H1 (cell line): ENCODE results near the gene DYNLT3.

ENCODE experiments used
- EGR1 ChIP-seq: IDR thresholded peaks from 2 replicates; pipeline ENCODE4 v1.6.1; 2011; ENCODE audit warnings: low read depth, low read length, borderline replicate concordance
- POU5F1 ChIP-seq: IDR thresholded peaks from 2 replicates; pipeline ENCODE4 v1.6.1; 2011; ENCODE audit warnings: low read depth, mild to moderate bottlenecking, low read length, moderate library complexity
- TF ChIP-seq, protein P1 (sequence below), 3 experiments: IDR thresholded peaks; 1 replicate in 2 of 3; 2 replicates in 1 of 3; pipeline versions ENCODE4 v1.5.1 to v1.6.1; 2011; ENCODE audit warnings: low read length in 3 of 3, mild to moderate bottlenecking in 3 of 3, inconsistent platforms in 2 of 3, low read depth in 1 of 3, moderate library complexity in 1 of 3; ENCODE audit not compliant: insufficient read depth in 1 of 3; ENCODE audit errors: control extremely low read depth in 1 of 3

DNA sequence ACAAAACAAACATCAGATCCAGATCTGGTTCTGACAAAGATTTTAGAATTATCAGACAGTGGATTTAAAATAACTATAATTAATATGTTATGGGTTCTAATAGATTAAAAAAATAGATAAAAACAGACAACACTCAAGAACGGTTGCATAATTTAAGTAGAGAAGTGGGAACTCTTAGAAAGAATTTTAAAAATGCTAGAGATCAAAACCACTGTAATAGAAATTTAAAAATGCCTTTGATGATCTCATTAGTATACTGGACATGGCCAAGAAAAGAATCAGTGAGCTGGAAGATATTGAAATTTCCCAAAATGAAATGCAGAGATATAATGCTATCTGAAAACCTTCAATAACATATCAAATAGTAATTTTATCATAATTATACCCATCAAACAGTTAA is 28.3 kb upstream of the DYNLT3 start:
- TF ChIP-seq EGR1, result no peak
- TF ChIP-seq, protein P1, sequence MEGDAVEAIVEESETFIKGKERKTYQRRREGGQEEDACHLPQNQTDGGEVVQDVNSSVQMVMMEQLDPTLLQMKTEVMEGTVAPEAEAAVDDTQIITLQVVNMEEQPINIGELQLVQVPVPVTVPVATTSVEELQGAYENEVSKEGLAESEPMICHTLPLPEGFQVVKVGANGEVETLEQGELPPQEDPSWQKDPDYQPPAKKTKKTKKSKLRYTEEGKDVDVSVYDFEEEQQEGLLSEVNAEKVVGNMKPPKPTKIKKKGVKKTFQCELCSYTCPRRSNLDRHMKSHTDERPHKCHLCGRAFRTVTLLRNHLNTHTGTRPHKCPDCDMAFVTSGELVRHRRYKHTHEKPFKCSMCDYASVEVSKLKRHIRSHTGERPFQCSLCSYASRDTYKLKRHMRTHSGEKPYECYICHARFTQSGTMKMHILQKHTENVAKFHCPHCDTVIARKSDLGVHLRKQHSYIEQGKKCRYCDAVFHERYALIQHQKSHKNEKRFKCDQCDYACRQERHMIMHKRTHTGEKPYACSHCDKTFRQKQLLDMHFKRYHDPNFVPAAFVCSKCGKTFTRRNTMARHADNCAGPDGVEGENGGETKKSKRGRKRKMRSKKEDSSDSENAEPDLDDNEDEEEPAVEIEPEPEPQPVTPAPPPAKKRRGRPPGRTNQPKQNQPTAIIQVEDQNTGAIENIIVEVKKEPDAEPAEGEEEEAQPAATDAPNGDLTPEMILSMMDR (IDR thresholded peaks at IDR 0.05; ENCODE audit: control extremely low read depth in 1 of 3, insufficient read depth in 1 of 3, low read depth in 1 of 3, low read length in 3 of 3), result no peak
- no peak for TF ChIP-seq POU5F1
